DND-41 (cell line): Measurements from ENCODE around the gene CTSW.

Source experiments
- ATAC-seq: fragments of 200-7000 bp; cut with Tn5 transposase; 3 replicates; pipeline ENCODE4 v1.9.1; 2021; ENCODE audit warnings: low read depth; ENCODE audit not compliant: insufficient read depth
- DNase-seq: peaks from one replicate; pipeline ENCODE4 v3.0.0-alpha.2; 2020
- H2AFZ ChIP-seq: 2 replicates; pipeline ENCODE4 v1.6.0; 2012; ENCODE audit warnings: low read depth, low read length
- H3K27ac ChIP-seq: 2 replicates; pipeline ENCODE4 v1.5.1; 2012; ENCODE audit warnings: low read length, inconsistent platforms
- H3K27me3 ChIP-seq: fragments of 200-600 bp; sonication (generic); 2 replicates; pipeline ENCODE4 v1.6.0; 2012; ENCODE audit warnings: low read length, mild to moderate bottlenecking, inconsistent platforms; ENCODE audit not compliant: insufficient read depth, poor library complexity
- H3K36me3 ChIP-seq: 2 replicates; pipeline ENCODE4 v1.5.1; 2012; ENCODE audit warnings: low read length, inconsistent platforms; ENCODE audit not compliant: insufficient read depth
- H3K4me1 ChIP-seq: 2 replicates; pipeline ENCODE4 v1.5.1; 2012; ENCODE audit warnings: mild to moderate bottlenecking, low read length; ENCODE audit not compliant: insufficient read depth
- H3K4me2 ChIP-seq: 2 replicates; pipeline ENCODE4 v1.6.0; 2012; ENCODE audit warnings: mild to moderate bottlenecking, moderate library complexity, low read length, inconsistent platforms; ENCODE audit not compliant: insufficient read depth
- H3K4me3 ChIP-seq, 2 experiments: fragments of 200-600 bp in 1 of 2; shearing (Covaris generic) in 1 of 2; 2 replicates each; pipeline ENCODE4 v1.5.1; 2012 to 2016; ENCODE audit warnings: inconsistent platforms in 2 of 2, low read length in 2 of 2, mild to moderate bottlenecking in 2 of 2, low read depth in 1 of 2, moderate library complexity in 1 of 2
- H3K79me2 ChIP-seq: 2 replicates; pipeline ENCODE4 v1.6.0; 2012; ENCODE audit warnings: low read length, inconsistent platforms; ENCODE audit not compliant: insufficient read depth
- H3K9ac ChIP-seq: 2 replicates; pipeline ENCODE4 v1.6.0; 2012; ENCODE audit warnings: low read depth, mild to moderate bottlenecking, inconsistent platforms, low read length, moderate library complexity
- H3K9me3 ChIP-seq: 2 replicates; pipeline ENCODE4 v1.5.1; 2012; ENCODE audit warnings: low read length, moderate library complexity, mild to moderate bottlenecking, inconsistent platforms; ENCODE audit not compliant: insufficient read depth, severe bottlenecking
- H4K20me1 ChIP-seq: 2 replicates; pipeline ENCODE4 v1.6.0; 2012; ENCODE audit warnings: low read length; ENCODE audit not compliant: insufficient read depth
- CTCF ChIP-seq: IDR thresholded peaks from 2 replicates; pipeline ENCODE4 v1.5.1; 2012; ENCODE audit warnings: borderline replicate concordance, low read length, moderate library complexity, mild to moderate bottlenecking; ENCODE audit not compliant: poor library complexity, severe bottlenecking; ENCODE audit errors: extremely low read depth
- EZH2 ChIP-seq: IDR thresholded peaks from 3 replicates; pipeline ENCODE4 v1.6.1; 2012; ENCODE audit warnings: borderline replicate concordance, low read depth, mild to moderate bottlenecking, moderate library complexity, low read length, inconsistent platforms; ENCODE audit not compliant: severe bottlenecking

CTSW gene

GRCh38 chr11:65859812-65860277 is 19.8 kb upstream of the CTSW start:
- ATAC-seq = no peak
- Histone ChIP-seq H3K4me1 (peaks cover 64% of the 10 kb centered on the region), H3K27me3 (no peaks in the 10 kb centered on the region), H3K4me3 (peak overlapping the region; percentile 72 to 79; a peak in 3 of 4 replicates), H3K4me2 (peak overlapping the region; percentile 81), H3K9me3 (no peaks in the 10 kb centered on the region), H2AFZ (peak overlapping the region; percentile 67), H4K20me1 (peaks cover 59% of the 10 kb centered on the region), H3K27ac (peak overlapping the region; percentile 90), H3K79me2 (peaks cover 65% of the 10 kb centered on the region), H3K9ac (peak overlapping the region; percentile 79), H3K36me3 (peaks cover 70% of the 10 kb centered on the region)
- TF ChIP-seq CTCF (no peak), EZH2 (no peak)
- no peak for DNase-seq

GRCh38 chr11:65860278-65861164 is 19.1 kb upstream of the CTSW start, which contains the start of gene MUS81:
Gene MUS81 (plus strand): TSS chr11:65860433. CDS start chr11:65860754, 321 bp downstream.
- no peaks in the 10 kb centered on the region for H3K9me3 ChIP-seq
- peaks cover 59% of the 10 kb centered on the region for H4K20me1 ChIP-seq
- H3K9ac ChIP-seq = peak within 1 kb of the TSS; percentile 86
- DNase-seq (peak; percentile 97), ATAC-seq (peak; percentile 51)
- peak within 1 kb of the TSS; percentile 90 for H3K27ac ChIP-seq
- peak within 1 kb of the TSS; percentile 72 to 79 for H3K4me3 ChIP-seq
- peak within 1 kb of the TSS; percentile 71 for H2AFZ ChIP-seq
- peak within 1 kb of the TSS; percentile 81 for H3K4me2 ChIP-seq
- peaks cover 58% of the 10 kb centered on the region for H3K79me2 ChIP-seq
- peaks cover 60% of the 10 kb centered on the region for H3K4me1 ChIP-seq
- no peaks in the 10 kb centered on the region for H3K27me3 ChIP-seq
- TF ChIP-seq EZH2 = no peak
- TF ChIP-seq CTCF = peak; percentile 97
- H3K36me3 ChIP-seq = peaks cover 70% of the 10 kb centered on the region

GRCh38 chr11:65861165-65861505 is 18.5 kb upstream of the CTSW start:
- H3K4me2 ChIP-seq = peak overlapping the region; percentile 81
- peaks cover 52% of the 10 kb centered on the region for H3K79me2 ChIP-seq
- peak overlapping the region; percentile 79 for H3K9ac ChIP-seq
- no peaks in the 10 kb centered on the region for H3K9me3 ChIP-seq
- H4K20me1 ChIP-seq = peaks cover 56% of the 10 kb centered on the region
- peaks cover 70% of the 10 kb centered on the region for H3K36me3 ChIP-seq
- peaks cover 54% of the 10 kb centered on the region for H3K4me1 ChIP-seq
- H3K27ac ChIP-seq = peak overlapping the region; percentile 90
- DNase-seq = no peak
- H3K4me3 ChIP-seq = peak overlapping the region; percentile 72 to 79
- H3K27me3 ChIP-seq = no peaks in the 10 kb centered on the region
- TF ChIP-seq EZH2 = no peak
- 0 out of 2 replicates have a peak overlapping the region, but pooled peaks have one; percentile 71 for H2AFZ ChIP-seq
- ATAC-seq = no peak

GRCh38 chr11:65861533-65862183 is 18.0 kb upstream of the CTSW start:
- Histone ChIP-seq H4K20me1 (peaks cover 51% of the 10 kb centered on the region), H3K27me3 (no peaks in the 10 kb centered on the region), H3K79me2 (peaks cover 47% of the 10 kb centered on the region), H3K9ac (peak overlapping the region; percentile 79), H2AFZ (no peak overlapping the region), H3K4me2 (peak overlapping the region; percentile 81), H3K4me3 (peak overlapping the region; percentile 72 to 79; a peak in 3 of 4 replicates), H3K9me3 (no peaks in the 10 kb centered on the region), H3K4me1 (peaks cover 49% of the 10 kb centered on the region), H3K36me3 (peaks cover 69% of the 10 kb centered on the region), H3K27ac (peak overlapping the region; percentile 90)
- DNase-seq (no peak), ATAC-seq (no peak)
- no peak for TF ChIP-seq EZH2
- TF ChIP-seq CTCF = no peak
